Measurements from ENCODE around the gene HYKK.
"Not testable (repeated sequence)": the region's sequence is repeated elsewhere in the genome, so short reads cannot be mapped to it uniquely, and the experiment has no call there.

The HYKK gene

GRCh38 chr15:78540871-78541743 is 33.7 kb downstream of the HYKK start:
- peak; percentile 64 for DNase-seq

- no peak for DNase-seq
These were observed 34.3 kb downstream of the HYKK start for GRCh38 chr15:78541744-78542034.

- DNase-seq: no peak
These were observed 35.3 kb downstream of the HYKK start for GRCh38 chr15:78542647-78543046.

- no peak for DNase-seq
These were observed 42.8 kb downstream of the HYKK start for GRCh38 chr15:78550194-78550593.

- DNase-seq: no peak
These were observed 43.4 kb downstream of the HYKK start for GRCh38 chr15:78550815-78551214.

- no peak for DNase-seq
These were observed 44.5 kb downstream of the HYKK start for GRCh38 chr15:78551902-78552301.

- no peak for DNase-seq
These were observed 45.2 kb downstream of the HYKK start for GRCh38 chr15:78552597-78552996.

- not testable (repeated sequence) for DNase-seq
These were observed 52.8 kb downstream of the HYKK start for GRCh38 chr15:78560201-78560600.

GRCh38 chr15:78561490-78561889 is 54.1 kb downstream of the HYKK start:
- no peak for DNase-seq

- DNase-seq: no peak
These were observed 55.7 kb downstream of the HYKK start for GRCh38 chr15:78563092-78563491.

GRCh38 chr15:78564743-78565096 is 57.3 kb downstream of the HYKK start:
- DNase-seq: no peak

GRCh38 chr15:78565097-78565950 is 57.9 kb downstream of the HYKK start, which contains the start of gene CHRNA5:
Gene CHRNA5 (plus strand): TSS chr15:78565520. CDS start chr15:78565720, 200 bp downstream.
- peak; percentile 22 for DNase-seq

- peak; percentile 20 for DNase-seq
These were observed 58.8 kb downstream of the HYKK start for GRCh38 chr15:78565951-78566774.

- no peak for DNase-seq
These were observed 60.2 kb downstream of the HYKK start for GRCh38 chr15:78567531-78567930.

GRCh38 chr15:78570710-78571109 is 63.3 kb downstream of the HYKK start:
- DNase-seq: no peak

GRCh38 chr15:78571382-78571781 is 64.0 kb downstream of the HYKK start:
- no peak for DNase-seq

GRCh38 chr15:78573416-78573815 is 66.0 kb downstream of the HYKK start:
- DNase-seq: no peak

GRCh38 chr15:78574944-78575343 is 67.6 kb downstream of the HYKK start:
- DNase-seq: no peak

Data from NCI-H1092 treated with DMSO at 0.1 percent for 48 hours (cell line).